ENCODE results near the gene HNRNPL.

DNA sequence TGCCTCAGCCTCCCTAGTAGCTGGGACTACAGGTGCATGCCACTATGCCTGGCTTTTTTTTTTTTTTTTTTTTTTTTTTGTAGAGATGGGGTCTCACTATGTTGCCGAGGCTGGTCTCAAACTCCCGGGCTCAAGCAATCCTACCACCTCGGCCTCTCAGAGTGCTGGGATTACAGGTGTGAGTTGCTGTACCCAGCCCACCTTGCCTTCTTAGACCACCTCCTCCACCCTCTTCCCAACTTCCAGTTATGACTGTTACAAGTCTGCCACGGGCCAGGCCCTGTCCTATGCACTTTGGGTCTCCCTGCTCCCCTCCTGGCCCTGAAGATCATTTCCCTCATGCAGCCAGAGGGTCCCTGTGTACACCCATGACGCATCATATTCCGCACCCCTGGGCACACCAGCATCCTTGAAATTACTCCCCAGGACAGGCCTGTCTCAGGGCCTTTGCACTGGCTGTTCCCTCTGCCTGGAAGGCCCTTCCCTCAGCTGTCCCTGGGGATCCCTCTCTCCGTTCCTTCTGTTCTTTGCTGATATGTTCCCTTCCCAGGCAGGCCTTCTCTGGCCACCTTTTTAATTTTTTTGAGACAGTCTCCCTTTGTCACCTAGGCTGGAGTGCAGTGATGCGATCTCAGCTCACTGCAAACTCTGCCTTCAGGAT lies 40.1 kb downstream of the HNRNPL start:
- no peak for TF ChIP-seq POLR2AphosphoS5 (IDR thresholded peaks at IDR 0.05; ENCODE audit: low read depth, low read length)
- TF ChIP-seq CREB1 (IDR thresholded peaks at IDR 0.05) = no peak
- TF ChIP-seq, protein P1, sequence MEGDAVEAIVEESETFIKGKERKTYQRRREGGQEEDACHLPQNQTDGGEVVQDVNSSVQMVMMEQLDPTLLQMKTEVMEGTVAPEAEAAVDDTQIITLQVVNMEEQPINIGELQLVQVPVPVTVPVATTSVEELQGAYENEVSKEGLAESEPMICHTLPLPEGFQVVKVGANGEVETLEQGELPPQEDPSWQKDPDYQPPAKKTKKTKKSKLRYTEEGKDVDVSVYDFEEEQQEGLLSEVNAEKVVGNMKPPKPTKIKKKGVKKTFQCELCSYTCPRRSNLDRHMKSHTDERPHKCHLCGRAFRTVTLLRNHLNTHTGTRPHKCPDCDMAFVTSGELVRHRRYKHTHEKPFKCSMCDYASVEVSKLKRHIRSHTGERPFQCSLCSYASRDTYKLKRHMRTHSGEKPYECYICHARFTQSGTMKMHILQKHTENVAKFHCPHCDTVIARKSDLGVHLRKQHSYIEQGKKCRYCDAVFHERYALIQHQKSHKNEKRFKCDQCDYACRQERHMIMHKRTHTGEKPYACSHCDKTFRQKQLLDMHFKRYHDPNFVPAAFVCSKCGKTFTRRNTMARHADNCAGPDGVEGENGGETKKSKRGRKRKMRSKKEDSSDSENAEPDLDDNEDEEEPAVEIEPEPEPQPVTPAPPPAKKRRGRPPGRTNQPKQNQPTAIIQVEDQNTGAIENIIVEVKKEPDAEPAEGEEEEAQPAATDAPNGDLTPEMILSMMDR (IDR thresholded peaks at IDR 0.05; ENCODE audit: control extremely low read depth in 1 of 3, insufficient read depth in 1 of 3, low read depth in 1 of 3, low read length in 3 of 3) = no peak
- TF ChIP-seq SIN3A (conservative IDR thresholded peaks at IDR 0.05 in 1 of 2, IDR thresholded peaks at IDR 0.05 in 1 of 2; ENCODE audit: low read depth in 1 of 2, low read length in 2 of 2) = no peak

All from H1 (cell line).